ENCODE results near the gene NELFE. TPM values are rescaled to one million over a fixed set of nuclear protein-coding genes. Genes with fewer than 3 reads are reported as not detected.
A peak's percentile ranks its signal among the peaks of the same experiment; 100 is the strongest.

Gene NELFE
- total and polyA plus RNA-seq, 2 of the 13 experiments (the other 11 are each of a cell fraction or from before 2014, with no cell fraction given), result 51.3 to 69.8 TPM

DNA sequence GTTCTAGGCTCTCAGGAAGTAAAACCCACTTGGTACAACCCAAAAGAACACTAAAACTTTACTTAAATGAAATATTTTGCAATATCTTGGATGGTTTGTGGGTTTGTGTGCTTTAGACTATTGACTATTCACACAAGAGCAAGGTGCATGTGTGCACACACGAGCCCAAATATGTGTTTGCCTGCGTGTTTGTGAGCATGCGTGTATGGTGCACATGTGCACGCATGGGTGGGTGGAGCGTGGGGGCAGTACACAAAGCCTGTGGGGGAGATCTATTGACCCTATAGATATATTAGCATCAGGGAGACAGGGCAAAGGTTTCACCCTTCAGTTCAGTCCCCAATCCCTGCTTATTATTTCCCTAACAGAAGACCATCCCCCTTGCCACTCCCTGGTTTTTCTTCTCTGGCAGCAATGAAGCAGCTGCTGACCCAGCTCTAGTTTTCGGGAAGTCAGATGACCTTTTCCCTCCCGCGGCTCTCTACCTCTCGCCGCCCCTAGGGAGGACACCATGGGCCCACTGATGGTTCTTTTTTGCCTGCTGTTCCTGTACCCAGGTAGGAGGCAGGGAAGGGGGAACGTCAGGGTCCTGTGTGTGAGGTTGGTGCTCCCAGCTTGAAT is 31.4 kb downstream of the NELFE start, which contains the start of gene C2 (continued):
- TF ChIP-seq ZNF337 (CRISPR knock-in tag; IDR thresholded peaks at IDR 0.05; ENCODE audit: borderline replicate concordance, low read depth) (no peak), NR2F6 (IDR thresholded peaks at IDR 0.05) (peak; percentile 80), NR2F6 (CRISPR knock-in tag; IDR thresholded peaks at IDR 0.05) (peak; percentile 93), ZNF101 (CRISPR knock-in tag; IDR thresholded peaks at IDR 0.05; ENCODE audit: borderline replicate concordance, low read depth) (no peak), ZNF7 (CRISPR knock-in tag; IDR thresholded peaks at IDR 0.05) (peak; percentile 73), CTCF (CRISPR knock-in tag; IDR thresholded peaks at IDR 0.05) (no peak), ZNF543 (CRISPR knock-in tag; IDR thresholded peaks at IDR 0.05) (no peak), RNF2 (conservative IDR thresholded peaks at IDR 0.05; ENCODE audit: low read depth) (no peak), ZNF501 (CRISPR knock-in tag; IDR thresholded peaks at IDR 0.05) (peak; percentile 84; the same call in 1 of the 2 replicates), ZNF496 (CRISPR knock-in tag; IDR thresholded peaks at IDR 0.05; ENCODE audit: insufficient replicate concordance) (no peak), SIX4 (CRISPR knock-in tag; IDR thresholded peaks at IDR 0.05) (peak; percentile 74), CHD4 (IDR thresholded peaks at IDR 0.05; ENCODE audit: borderline replicate concordance, low read length) (peak; percentile 92; the same call in 1 of the 2 replicates), MTF1 (CRISPR knock-in tag; IDR thresholded peaks at IDR 0.05) (no peak), ZBTB3 (CRISPR knock-in tag; IDR thresholded peaks at IDR 0.05; ENCODE audit: borderline replicate concordance, low read depth) (no peak), ZBTB40 (IDR thresholded peaks at IDR 0.05) (no peak; the same call in 1 of the 2 replicates), ZBTB40 (CRISPR knock-in tag; IDR thresholded peaks at IDR 0.05) (peak; percentile 94), ZFAT (CRISPR knock-in tag; conservative IDR thresholded peaks at IDR 0.05) (no peak), ZFP82 (CRISPR knock-in tag; IDR thresholded peaks at IDR 0.05; ENCODE audit: borderline replicate concordance) (0 out of 2 replicates have a peak, but pooled peaks have one; percentile 88), NFATC3 (CRISPR knock-in tag; IDR thresholded peaks at IDR 0.05) (no peak), HES4 (CRISPR knock-in tag; IDR thresholded peaks at IDR 0.05; ENCODE audit: borderline replicate concordance) (no peak)
- TF ChIP-seq, protein P1, sequence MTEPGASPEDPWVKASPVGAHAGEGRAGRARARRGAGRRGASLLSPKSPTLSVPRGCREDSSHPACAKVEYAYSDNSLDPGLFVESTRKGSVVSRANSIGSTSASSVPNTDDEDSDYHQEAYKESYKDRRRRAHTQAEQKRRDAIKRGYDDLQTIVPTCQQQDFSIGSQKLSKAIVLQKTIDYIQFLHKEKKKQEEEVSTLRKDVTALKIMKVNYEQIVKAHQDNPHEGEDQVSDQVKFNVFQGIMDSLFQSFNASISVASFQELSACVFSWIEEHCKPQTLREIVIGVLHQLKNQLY (CRISPR knock-in tag; IDR thresholded peaks at IDR 0.05), result peak; percentile 95
